Keratinocyte (primary cell): ENCODE data around the gene KCNJ12. TPM values are rescaled to one million over a fixed set of nuclear protein-coding genes. Genes with fewer than 3 reads are reported as not detected.

Source experiments
- DNase-seq: peaks from one replicate; pipeline ENCODE4 v3.0.0-alpha.2; 2011; ENCODE audit warnings: low read depth, missing footprints, low spot score
- FAIRE-seq: peaks from 2 replicates; lab custom pipeline; 2011; peaks lifted over from hg19 to GRCh38; lab: Jason Lieb, UNC
- H2AFZ ChIP-seq: 2 replicates; pipeline ENCODE4 v1.6.0; 2012; ENCODE audit warnings: low read length, control low read depth, inconsistent platforms; ENCODE audit not compliant: control insufficient read depth
- H3K27ac ChIP-seq: 2 replicates; pipeline ENCODE4 v1.5.1; 2011; ENCODE audit warnings: low read length; ENCODE audit not compliant: control insufficient read depth, insufficient read depth
- H3K27me3 ChIP-seq: 3 replicates; pipeline ENCODE4 v1.6.0; 2011; ENCODE audit warnings: low read length; ENCODE audit not compliant: control insufficient read depth, insufficient read depth; ENCODE audit errors: extremely low read depth
- H3K36me3 ChIP-seq, 2 experiments: 2 replicates in 1 of 2; 3 replicates in 1 of 2; pipeline ENCODE4 v1.5.1; 2011; ENCODE audit warnings: low read length in 2 of 2, mild to moderate bottlenecking in 1 of 2; ENCODE audit not compliant: control insufficient read depth in 2 of 2, insufficient read depth in 2 of 2; ENCODE audit errors: extremely low read depth in 1 of 2
- H3K4me1 ChIP-seq: 3 replicates; pipeline ENCODE4 v1.5.1; 2011; ENCODE audit warnings: low read length; ENCODE audit not compliant: control insufficient read depth, insufficient read depth; ENCODE audit errors: extremely low read depth
- H3K4me2 ChIP-seq: 3 replicates; pipeline ENCODE4 v1.6.0; 2011; ENCODE audit warnings: low read depth, low read length; ENCODE audit not compliant: control insufficient read depth, insufficient read depth; ENCODE audit errors: extremely low read depth
- H3K4me3 ChIP-seq, 3 experiments: fragments of 200-600 bp in 1 of 3; sonication (generic) in 1 of 3; 2 replicates in 2 of 3; 3 replicates in 1 of 3; pipeline ENCODE4 v1.5.1; 2011 to 2016; ENCODE audit warnings: low read length in 3 of 3, mild to moderate bottlenecking in 3 of 3, control low read depth in 2 of 3, inconsistent platforms in 1 of 3, low read depth in 1 of 3, mixed read lengths in 1 of 3, mixed run types in 1 of 3, moderate library complexity in 1 of 3; ENCODE audit not compliant: control insufficient read depth in 2 of 3, insufficient read depth in 2 of 3; ENCODE audit errors: extremely low read depth in 1 of 3
- H3K79me2 ChIP-seq: 2 replicates; pipeline ENCODE4 v1.6.0; 2012; ENCODE audit warnings: low read length; ENCODE audit not compliant: control insufficient read depth, insufficient read depth
- H3K9ac ChIP-seq: 3 replicates; pipeline ENCODE4 v1.6.0; 2011; ENCODE audit warnings: low read length; ENCODE audit not compliant: control insufficient read depth, insufficient read depth; ENCODE audit errors: extremely low read depth
- H3K9me1 ChIP-seq: 3 replicates; pipeline ENCODE4 v1.6.0; 2011; ENCODE audit warnings: low read length; ENCODE audit not compliant: control insufficient read depth, insufficient read depth; ENCODE audit errors: extremely low read depth
- H3K9me3 ChIP-seq: 2 replicates; pipeline ENCODE4 v1.5.1; 2012; ENCODE audit warnings: low read depth, low read length; ENCODE audit not compliant: control insufficient read depth
- H4K20me1 ChIP-seq: 3 replicates; pipeline ENCODE4 v1.6.0; 2011; ENCODE audit warnings: low read length; ENCODE audit not compliant: control insufficient read depth, insufficient read depth; ENCODE audit errors: extremely low read depth
- CTCF ChIP-seq, 3 experiments: IDR thresholded peaks in 1 of 3; conservative IDR thresholded peaks in 1 of 3; optimal IDR thresholded peaks in 1 of 3; 2 replicates in 2 of 3; 3 replicates in 1 of 3; pipeline versions ENCODE3 to v1.5.1; 2011; ENCODE audit warnings: low read length in 3 of 3, mild to moderate bottlenecking in 3 of 3, moderate library complexity in 2 of 3, control low read depth in 1 of 3, inconsistent platforms in 1 of 3; ENCODE audit not compliant: insufficient read depth in 2 of 3; ENCODE audit errors: extremely low read depth in 1 of 3
- EZH2 ChIP-seq: IDR thresholded peaks from one replicate; pipeline ENCODE4 v1.6.1; 2012; ENCODE audit warnings: inconsistent platforms, mild to moderate bottlenecking, low read length, moderate library complexity
- dilution Hi-C: fragments of 300-500 bp; cut with MboI; formaldehyde crosslinking; loops from one replicate; pipeline ENCODE4 v1.7.0; 2020; ENCODE audit warnings: low sequenced_read_pairs; ENCODE audit not compliant: extremely low pct_ligation_motif_present
- polyA plus RNA-seq, 5 experiments: library from polyadenylated mRNA; depleted of rRNA in 3 of 5; stranded (reverse) in 3 of 5; stranded (forward) in 1 of 5; unstranded in 1 of 5; fragments of >200 nt; gene quantifications; 1 replicate in 1 of 5; 2 replicates in 3 of 5; 3 replicates in 1 of 5; pipeline versions ENCODE4 v1.2.1 to v1.2.3, GENCODE V29; 2011 to 2012; ENCODE audit warnings: missing spikeins in 2 of 5, low read depth in 1 of 5, low replicate concordance in 1 of 5

KCNJ12 gene
- polyA plus RNA-seq, 1 donor (not counting 4 experiments of a cell fraction or from before 2014, with no cell fraction given): 0.04 TPM

GRCh38 chr17:21375162-21375560 lies 996 bp upstream of the KCNJ12 start:
- no peak overlapping the region for H3K9ac ChIP-seq
- no peak for TF ChIP-seq CTCF (optimal IDR thresholded peaks at IDR 0.05 in 1 of 3, IDR thresholded peaks at IDR 0.05 in 1 of 3, conservative IDR thresholded peaks at IDR 0.05 in 1 of 3; ENCODE audit: extremely low read depth in 1 of 3, insufficient read depth in 2 of 3, low read length in 3 of 3)
- TF ChIP-seq EZH2: no peak
- dilution Hi-C loops: no loop called here

GRCh38 chr17:21375757-21376080 lies 438 bp upstream of the KCNJ12 start:
- Histone ChIP-seq H3K79me2 (no peaks in the 10 kb centered on the region), H3K36me3 (no peaks in the 10 kb centered on the region), H3K27ac (no peak overlapping the region), H3K9ac (no peak overlapping the region), H3K9me3 (no peaks in the 10 kb centered on the region), H3K9me1 (no peaks in the 10 kb centered on the region), H2AFZ (no peak overlapping the region), H3K4me2 (no peak overlapping the region), H3K4me3 (no peak overlapping the region), H4K20me1 (no peaks in the 10 kb centered on the region), H3K4me1 (peaks cover 5% of the 10 kb centered on the region), H3K27me3 (peaks cover 43% of the 10 kb centered on the region)
- TF ChIP-seq EZH2 (no peak), CTCF (optimal IDR thresholded peaks at IDR 0.05 in 1 of 3, IDR thresholded peaks at IDR 0.05 in 1 of 3, conservative IDR thresholded peaks at IDR 0.05 in 1 of 3; ENCODE audit: extremely low read depth in 1 of 3, insufficient read depth in 2 of 3, low read length in 3 of 3) (no peak)
- DNase-seq (peak; percentile 7), FAIRE-seq (no peak)
- dilution Hi-C loops: no loop called here

More at GRCh38 chr17:21375162-21375560, 996 bp upstream of the KCNJ12 start:
- no peaks in the 10 kb centered on the region for H3K9me1 ChIP-seq
- no peak overlapping the region for H3K4me2 ChIP-seq
- H3K36me3 ChIP-seq: no peaks in the 10 kb centered on the region
- no peak for DNase-seq
- H3K27ac ChIP-seq: no peak overlapping the region
- peaks cover 47% of the 10 kb centered on the region for H3K27me3 ChIP-seq
- H2AFZ ChIP-seq: no peak overlapping the region
- H3K4me3 ChIP-seq: no peak overlapping the region
- H3K79me2 ChIP-seq: no peaks in the 10 kb centered on the region
- no peaks in the 10 kb centered on the region for H3K9me3 ChIP-seq
- FAIRE-seq: no peak
- peaks cover 5% of the 10 kb centered on the region for H3K4me1 ChIP-seq
- no peaks in the 10 kb centered on the region for H4K20me1 ChIP-seq
